ENCODE data around the gene ENTPD8.

GRCh38 chr9:137394866-137395665 lies 46.1 kb downstream of the ENTPD8 start:
- no peak for TF ChIP-seq CTCF (IDR thresholded peaks at IDR 0.05; ENCODE audit: low read depth, low read length)
- no peak for TF ChIP-seq MAX (IDR thresholded peaks at IDR 0.05; ENCODE audit: low read depth, low read length)
- TF ChIP-seq POLR2A (IDR thresholded peaks at IDR 0.05; ENCODE audit: extremely low read depth, insufficient read length), result no peak
